Retinal pigment epithelial cell (primary cell): Measurements from ENCODE around the gene MNDA.

Experiments used
- DNase-seq: peaks from one replicate; pipeline ENCODE4 v3.0.0-alpha.2; 2010; ENCODE audit warnings: low read depth
- H3K4me3 ChIP-seq: 2 replicates; pipeline ENCODE4 v1.5.1; 2011; ENCODE audit warnings: mild to moderate bottlenecking, low read length, control low read depth, moderate library complexity
- TF ChIP-seq, protein P1 (sequence below): conservative IDR thresholded peaks from 2 replicates; pipeline ENCODE4 v1.5.1; 2011; ENCODE audit warnings: low read depth, low read length, control low read depth, inconsistent platforms

Gene MNDA

DNA sequence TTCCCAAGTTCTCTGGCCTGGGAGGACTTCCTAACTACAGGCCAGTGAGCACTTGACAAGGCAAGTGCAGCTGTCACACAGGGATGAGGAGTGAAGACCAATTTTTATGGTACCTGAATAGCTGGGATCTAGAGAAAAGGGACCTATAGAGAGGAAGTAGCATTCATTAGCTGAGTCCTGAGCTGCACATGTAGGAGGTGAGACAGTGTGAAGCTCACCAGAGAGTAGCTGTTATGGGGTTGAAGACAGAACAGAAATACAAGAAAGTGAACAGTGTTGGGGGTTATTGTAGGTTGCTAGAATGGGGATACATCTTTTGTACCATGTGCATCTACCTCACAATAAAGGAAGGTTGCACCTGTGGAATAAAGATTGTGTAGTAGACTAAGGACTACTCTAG is 62.5 kb downstream of the MNDA start:
- TF ChIP-seq, protein P1, sequence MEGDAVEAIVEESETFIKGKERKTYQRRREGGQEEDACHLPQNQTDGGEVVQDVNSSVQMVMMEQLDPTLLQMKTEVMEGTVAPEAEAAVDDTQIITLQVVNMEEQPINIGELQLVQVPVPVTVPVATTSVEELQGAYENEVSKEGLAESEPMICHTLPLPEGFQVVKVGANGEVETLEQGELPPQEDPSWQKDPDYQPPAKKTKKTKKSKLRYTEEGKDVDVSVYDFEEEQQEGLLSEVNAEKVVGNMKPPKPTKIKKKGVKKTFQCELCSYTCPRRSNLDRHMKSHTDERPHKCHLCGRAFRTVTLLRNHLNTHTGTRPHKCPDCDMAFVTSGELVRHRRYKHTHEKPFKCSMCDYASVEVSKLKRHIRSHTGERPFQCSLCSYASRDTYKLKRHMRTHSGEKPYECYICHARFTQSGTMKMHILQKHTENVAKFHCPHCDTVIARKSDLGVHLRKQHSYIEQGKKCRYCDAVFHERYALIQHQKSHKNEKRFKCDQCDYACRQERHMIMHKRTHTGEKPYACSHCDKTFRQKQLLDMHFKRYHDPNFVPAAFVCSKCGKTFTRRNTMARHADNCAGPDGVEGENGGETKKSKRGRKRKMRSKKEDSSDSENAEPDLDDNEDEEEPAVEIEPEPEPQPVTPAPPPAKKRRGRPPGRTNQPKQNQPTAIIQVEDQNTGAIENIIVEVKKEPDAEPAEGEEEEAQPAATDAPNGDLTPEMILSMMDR, result no peak
- DNase-seq, result no peak

DNA sequence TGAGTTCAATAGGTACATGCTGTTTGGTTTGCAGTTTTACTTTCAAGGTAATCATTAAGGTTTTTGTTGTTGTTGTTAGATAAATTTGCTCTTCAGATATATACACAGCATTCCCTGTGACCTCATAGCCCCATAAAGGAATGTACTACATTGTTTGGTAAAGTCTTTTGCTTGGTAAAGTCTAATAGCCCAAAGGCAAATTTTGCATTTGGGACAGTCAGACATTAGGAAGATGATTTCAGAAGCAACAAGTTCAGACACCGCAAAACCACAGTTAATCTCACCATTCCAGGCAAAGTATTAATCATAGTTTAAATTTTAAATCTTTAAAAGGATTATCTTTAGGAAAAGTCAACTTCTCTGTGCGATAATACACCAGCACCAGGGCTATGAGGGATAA is 67.6 kb downstream of the MNDA start:
- no peak for DNase-seq
- TF ChIP-seq, protein P1, result no peak
- no peak overlapping the region for H3K4me3 ChIP-seq

More for the DNA sequence above, 62.5 kb downstream of the MNDA start:
- H3K4me3 ChIP-seq, result no peak overlapping the region
